ENCODE data around the gene GTPBP2.
"Not testable (repeated sequence)": the region's sequence is repeated elsewhere in the genome, so short reads cannot be mapped to it uniquely, and the experiment has no call there.

GTPBP2 gene

GRCh38 chr6:43623880-43624785, 4.9 kb downstream of the GTPBP2 start:
- no peak for DNase-seq (ENCODE audit: low spot score)

- no peak for DNase-seq (ENCODE audit: low spot score)
Observed at GRCh38 chr6:43622541-43622940, 6.5 kb downstream of the GTPBP2 start.

DNA sequence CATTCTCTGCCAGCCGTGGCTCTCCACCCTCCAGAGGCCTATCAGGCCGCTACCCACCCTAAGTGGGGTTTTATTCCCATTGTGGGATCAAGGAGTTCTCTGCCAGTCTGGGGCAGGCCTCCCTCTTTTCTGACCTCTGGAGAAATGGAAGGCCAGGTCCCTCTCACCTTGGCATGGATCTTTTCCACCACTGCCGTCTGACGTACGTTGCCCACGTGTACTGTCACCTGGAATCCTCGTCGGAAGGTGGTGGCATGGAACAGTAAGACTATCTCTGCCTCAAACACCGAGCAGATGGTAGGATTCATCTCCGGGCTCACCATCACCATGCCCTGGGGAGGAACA, 7.3 kb downstream of the GTPBP2 start:
- no peak for DNase-seq (ENCODE audit: low spot score)

- DNase-seq (ENCODE audit: low spot score), result no peak
Observed at GRCh38 chr6:43621078-43621835, 7.8 kb downstream of the GTPBP2 start.

- no peak for DNase-seq (ENCODE audit: low spot score)
Observed at GRCh38 chr6:43616725-43617472, 12.2 kb downstream of the GTPBP2 start.

DNA sequence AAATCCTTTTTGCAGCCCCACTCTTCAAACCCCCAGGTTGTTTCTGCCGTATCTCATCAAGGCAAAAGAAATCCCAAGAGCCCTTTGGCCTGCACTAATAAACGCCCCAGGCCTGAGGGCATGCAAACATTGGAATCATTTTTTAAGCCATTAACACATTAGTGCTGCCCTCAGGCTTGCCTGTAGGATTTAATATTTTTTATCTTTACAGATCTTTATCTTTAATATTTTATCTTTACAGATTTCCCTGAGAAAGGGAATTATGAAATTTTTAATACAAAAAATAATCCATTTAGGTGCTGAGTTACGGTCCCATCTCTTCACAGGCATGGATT, 14.7 kb downstream of the GTPBP2 start:
- DNase-seq (ENCODE audit: low spot score), result no peak

GRCh38 chr6:43613721-43614395, 15.2 kb downstream of the GTPBP2 start:
- no peak for DNase-seq (ENCODE audit: low spot score)

GRCh38 chr6:43610431-43610830, 18.6 kb downstream of the GTPBP2 start:
- no peak for DNase-seq (ENCODE audit: low spot score)

GRCh38 chr6:43609402-43609801, 19.7 kb downstream of the GTPBP2 start:
- no peak for DNase-seq (ENCODE audit: low spot score)

DNA sequence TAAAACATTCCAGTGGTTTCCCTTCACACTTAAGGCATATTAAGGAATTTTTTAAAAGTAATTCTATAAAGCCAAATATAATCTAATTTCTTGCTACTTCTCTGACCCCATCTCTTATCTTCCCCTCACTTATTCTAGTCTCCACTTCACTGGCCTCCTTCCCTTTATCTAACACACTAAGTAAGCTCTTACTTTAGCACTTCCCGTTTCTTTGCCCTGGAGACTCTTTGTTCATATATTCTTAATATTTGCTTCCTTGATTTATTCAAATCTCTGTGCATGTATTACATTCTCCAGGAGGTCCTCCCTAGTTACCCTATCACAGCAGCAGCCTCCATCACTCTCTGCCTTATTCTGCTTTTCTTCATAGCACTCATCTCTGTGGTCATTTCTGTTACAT, 20.3 kb downstream of the GTPBP2 start:
- no peak for DNase-seq (ENCODE audit: low spot score)

DNA sequence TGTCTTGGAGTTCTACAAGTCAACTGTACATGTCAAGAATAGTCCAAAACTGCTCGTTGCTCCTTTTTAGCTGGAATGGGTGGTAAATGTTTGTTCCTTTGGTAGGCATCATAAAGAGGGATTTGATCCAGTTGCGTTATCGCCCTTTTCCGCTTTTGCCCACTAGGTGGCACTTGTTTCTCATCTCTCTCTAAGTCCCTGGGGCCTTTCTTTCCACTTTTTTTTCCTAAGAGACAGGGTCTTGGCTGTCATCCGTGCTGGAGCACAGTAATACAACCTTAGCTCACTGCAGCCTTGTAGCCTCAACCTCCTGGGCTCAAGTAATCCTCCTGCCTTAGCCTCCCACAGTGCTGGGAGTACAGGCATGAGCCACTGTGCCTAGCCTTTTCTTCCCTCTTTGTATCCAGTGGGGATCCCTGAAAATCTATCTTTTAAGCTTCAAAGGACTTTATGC, 20.7 kb downstream of the GTPBP2 start:
- peak; percentile 53 for DNase-seq (ENCODE audit: low spot score)

DNA sequence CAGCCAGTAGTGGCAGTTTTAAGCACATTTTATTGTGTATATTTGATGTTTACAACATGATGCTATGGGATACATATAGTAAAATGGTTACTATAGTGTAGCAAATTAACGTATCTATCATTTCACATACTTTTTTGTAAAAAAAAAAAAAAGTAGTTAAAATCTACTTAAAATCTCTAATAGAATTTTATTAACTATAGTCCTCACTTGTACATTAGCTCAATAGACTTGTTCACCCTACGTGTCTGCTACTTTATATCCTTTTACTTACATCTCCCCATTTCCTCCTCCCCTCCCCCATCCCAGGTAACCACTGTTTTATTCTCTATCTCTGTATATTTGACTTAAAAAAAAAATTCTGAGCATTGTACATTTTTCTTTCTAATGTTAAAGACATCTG, 23.0 kb downstream of the GTPBP2 start:
- DNase-seq (ENCODE audit: low spot score), result no peak

- no peak for DNase-seq (ENCODE audit: low spot score)
Observed at GRCh38 chr6:43604174-43604573, 24.9 kb downstream of the GTPBP2 start.

DNA sequence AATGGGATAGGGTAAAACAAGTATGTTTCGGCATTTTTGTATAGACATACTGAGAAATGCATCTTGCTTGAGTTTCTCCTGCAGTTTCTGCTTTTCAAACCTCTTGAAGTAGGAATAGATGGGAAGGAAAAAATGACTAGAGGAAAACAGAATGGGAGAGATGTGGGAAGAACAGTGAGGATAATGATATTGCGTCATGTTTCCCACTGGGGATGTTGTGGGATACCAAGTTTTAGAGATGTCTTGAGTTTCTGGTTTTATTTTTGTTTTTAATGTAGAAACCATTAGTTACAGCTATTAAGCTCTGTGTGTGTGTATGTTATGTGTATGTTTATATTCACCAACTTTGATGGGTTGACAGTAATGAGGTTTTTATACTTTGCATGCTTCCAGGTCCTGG, 28.5 kb downstream of the GTPBP2 start:
- no peak for DNase-seq (ENCODE audit: low spot score)

- no peak for DNase-seq (ENCODE audit: low spot score)
Observed at GRCh38 chr6:43593938-43594337, 35.1 kb downstream of the GTPBP2 start.

GRCh38 chr6:43589564-43589963, 39.5 kb downstream of the GTPBP2 start:
- not testable (repeated sequence) for DNase-seq (ENCODE audit: low spot score)

GRCh38 chr6:43588194-43588593, 40.9 kb downstream of the GTPBP2 start:
- DNase-seq (ENCODE audit: low spot score), result no peak

GRCh38 chr6:43584892-43585570, 44.0 kb downstream of the GTPBP2 start:
- peak; percentile 34 for DNase-seq (ENCODE audit: low spot score)

DNA sequence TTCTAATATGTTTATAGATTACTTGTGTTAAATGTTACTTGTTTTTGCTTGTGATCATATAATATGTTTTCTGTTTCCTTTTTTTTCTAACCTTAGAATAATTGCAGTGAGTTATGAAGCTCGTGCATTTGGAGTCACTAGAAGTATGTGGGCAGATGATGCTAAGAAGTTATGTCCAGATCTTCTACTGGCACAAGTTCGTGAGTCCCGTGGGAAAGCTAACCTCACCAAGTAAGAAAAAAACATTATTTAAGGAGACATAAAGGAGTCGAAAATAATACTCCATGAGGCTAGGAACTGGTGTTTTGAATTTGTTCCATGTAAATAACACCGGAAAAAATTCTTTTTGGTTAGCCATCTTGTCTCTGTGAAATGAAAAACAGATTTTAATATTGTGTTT, 46.2 kb downstream of the GTPBP2 start:
- no peak for DNase-seq (ENCODE audit: low spot score)

DNA sequence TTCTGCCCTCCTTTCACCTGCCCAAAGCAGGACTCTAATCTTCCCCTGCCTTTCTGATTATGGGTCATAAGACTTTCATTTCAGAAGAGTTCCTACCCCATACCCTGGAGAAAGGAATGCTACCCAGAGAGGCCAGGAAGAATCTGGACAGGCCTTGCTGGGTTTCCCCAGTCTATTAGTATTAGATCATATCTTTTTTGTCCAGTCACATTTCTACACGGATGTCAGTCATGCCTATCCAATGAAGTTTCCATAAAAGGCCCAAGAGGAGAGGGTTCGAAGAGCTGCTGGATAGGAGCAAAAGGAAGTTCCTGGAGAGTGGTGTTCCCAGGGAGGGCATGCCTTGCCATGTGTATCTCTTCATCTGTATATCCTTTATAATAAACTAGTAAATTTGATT, 49.9 kb downstream of the GTPBP2 start:
- no peak for DNase-seq (ENCODE audit: low spot score)

GRCh38 chr6:43578748-43579147, 50.3 kb downstream of the GTPBP2 start:
- DNase-seq (ENCODE audit: low spot score), result no peak
